Nucleus accumbens (tissue), 56 donors: ENCODE data around the gene MYH14.
"Not testable (repeated sequence)": the region's sequence is repeated elsewhere in the genome, so short reads cannot be mapped to it uniquely, and the experiment has no call there.

Source experiments
- DNase-seq, 56 donors: peaks; one replicate each; lab custom pipeline; 2025; lab: John Stamatoyannopoulos, UW

Gene MYH14

DNA sequence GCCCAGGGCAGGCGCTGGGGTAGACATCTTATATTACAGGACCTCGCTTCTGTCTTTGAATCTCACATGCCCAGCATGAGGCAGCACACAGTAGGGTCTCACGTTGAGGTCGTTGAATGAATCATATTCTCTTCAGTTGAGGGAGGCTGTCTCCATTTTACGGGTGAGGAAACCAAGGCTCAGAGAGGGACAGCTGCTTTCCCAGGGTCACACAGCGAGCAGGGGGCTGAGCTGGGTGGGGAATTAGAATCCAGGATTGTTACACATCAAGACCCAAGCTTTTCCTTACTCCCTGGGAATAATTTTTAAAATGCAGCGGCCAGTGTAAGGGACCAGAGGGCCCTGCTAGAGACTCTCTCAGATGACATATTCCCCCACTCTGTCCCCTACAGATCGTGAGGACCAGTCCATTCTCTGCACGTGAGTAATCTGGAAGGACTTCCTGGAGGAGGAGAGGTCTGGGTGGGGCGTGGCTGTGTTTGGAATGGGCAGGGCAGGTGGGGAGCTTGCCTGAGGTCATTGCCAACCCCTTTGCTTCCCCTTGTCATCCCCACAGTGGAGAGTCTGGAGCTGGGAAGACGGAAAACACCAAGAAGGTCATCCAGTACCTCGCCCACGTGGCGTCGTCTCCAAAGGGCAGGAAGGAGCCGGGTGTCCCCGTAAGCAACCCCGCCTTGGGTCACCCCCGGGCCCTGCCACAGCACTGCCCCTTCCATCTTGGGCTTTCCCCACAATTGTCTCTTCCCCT lies 19.4 kb downstream of the MYH14 start:
- DNase-seq: no peak

GRCh38 chr19:50223439-50223716 lies 20.0 kb downstream of the MYH14 start:
- no peak for DNase-seq

GRCh38 chr19:50224986-50225747 lies 21.7 kb downstream of the MYH14 start:
- peak in 35 of 56 donors; percentile 3 to 55 (median 22) for DNase-seq

DNA sequence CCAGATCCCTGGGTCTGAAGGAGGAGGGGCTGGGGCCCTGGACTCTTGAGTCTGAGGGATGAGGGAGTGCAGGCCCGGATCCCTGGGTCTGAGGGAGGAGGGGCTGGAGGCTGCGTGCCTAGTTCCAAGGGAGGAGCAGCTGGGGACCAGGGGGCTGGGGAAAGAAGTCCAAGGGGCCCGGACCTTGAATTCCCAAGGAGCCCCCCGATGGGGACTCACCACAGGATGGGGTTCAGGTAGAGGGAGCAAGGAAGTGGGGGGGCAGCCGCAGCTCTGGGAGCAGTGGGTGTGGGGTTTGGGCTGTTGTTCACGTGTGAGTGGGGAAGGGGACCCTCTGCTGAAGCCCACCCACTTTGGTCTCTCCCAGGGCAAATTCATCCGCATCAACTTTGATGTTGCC lies 23.1 kb downstream of the MYH14 start:
- no peak for DNase-seq

DNA sequence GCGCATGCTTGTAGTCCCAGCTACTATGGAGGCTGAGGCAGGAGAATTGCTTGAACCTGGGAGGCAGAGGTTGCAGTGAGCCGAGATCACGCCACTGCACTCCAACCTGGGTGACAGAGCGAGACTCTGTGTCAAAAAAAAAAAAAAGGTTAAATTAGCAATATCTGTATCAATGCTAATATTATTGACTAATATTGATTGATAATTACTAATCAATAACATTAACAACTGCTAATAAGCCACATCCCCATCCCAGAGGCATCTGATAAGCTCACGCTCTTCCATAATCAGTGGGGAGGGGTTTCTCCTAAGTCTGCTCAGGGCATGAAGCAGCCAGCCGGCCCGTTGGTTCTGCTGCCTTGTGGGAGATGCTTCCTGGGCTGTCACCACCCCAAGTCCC lies 24.7 kb downstream of the MYH14 start:
- DNase-seq: not testable (repeated sequence)

- peak in 1 of 56 donors; percentile 17 for DNase-seq
These were observed 27.2 kb downstream of the MYH14 start for GRCh38 chr19:50230379-50231351.

DNA sequence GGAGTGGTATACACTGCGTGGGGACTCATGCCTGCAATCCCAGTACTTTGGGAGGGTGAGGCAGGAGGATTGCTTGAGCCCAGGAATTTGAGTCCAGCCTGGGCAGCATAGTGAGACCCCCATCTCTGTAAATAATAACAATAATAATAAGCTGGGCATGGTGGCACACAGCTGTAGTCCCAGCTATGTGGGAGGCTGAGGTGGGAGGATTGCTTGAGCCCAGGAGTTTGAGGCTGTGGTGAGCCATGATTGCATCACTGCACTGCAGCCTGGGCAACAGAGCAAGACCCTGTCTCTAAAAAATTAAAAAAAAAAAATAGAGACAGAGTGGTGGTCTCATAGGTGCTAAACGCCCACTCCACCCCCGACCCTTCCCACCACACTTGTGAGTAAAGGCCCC lies 28.0 kb downstream of the MYH14 start:
- DNase-seq: not testable (repeated sequence)

DNA sequence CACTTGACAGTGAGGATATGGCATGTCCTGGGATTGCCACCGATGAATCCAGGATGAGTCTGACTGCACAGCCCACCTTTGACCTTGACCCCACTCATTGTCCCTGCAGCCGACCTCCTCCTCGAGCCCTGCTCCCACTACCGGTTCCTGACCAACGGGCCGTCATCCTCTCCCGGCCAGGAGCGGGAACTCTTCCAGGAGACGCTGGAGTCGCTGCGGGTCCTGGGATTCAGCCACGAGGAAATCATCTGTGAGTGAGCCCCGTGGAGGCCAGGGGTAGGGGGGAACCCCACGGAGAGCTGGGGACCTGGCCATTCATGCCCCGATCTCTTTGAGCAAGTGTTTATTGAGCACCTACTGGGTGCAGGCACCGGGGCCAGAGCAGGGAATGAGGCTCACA lies 28.4 kb downstream of the MYH14 start:
- no peak for DNase-seq

DNA sequence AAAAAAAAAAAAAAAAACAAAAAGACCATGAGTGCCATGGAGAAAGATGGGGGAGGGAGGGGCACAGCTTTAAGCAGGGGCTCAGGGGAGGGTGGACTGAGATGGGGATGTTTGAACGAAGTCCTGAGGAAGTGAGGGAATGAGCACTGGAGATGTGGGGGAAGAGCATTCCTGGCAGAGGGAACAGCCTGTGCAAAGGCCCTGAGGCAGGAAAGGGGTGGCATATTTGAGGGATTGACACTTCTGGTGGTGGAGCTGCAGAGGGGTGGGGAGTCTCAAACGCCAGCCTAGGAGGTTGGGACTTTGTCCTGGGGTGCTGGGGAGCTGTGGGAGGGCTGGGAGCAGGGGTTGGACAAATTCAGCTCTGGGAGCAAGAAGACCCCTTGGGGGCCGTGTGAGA lies 29.2 kb downstream of the MYH14 start:
- DNase-seq: no peak

GRCh38 chr19:50233308-50233910 lies 30.0 kb downstream of the MYH14 start:
- DNase-seq: no peak

DNA sequence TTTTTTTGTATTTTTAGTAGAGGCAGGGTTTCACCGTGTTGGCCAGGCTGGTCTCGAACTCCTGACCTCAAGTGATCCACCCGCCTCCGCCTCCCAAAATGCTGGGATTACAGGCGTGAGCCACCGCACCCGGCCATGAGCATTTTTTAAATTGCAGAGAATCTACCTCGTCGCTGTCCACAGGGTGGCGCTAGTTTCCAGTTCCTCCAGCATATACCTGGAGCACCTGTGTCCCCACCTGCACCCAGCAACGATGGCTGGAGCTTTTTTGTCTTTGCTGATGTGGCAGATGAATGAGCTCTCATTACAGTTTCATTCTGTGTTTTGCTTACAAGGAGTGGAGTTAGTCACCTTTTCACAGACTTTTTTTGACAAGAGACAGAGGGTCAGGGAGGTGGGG lies 34.1 kb downstream of the MYH14 start:
- DNase-seq: peak in 2 of 56 donors; percentile 3 to 25

DNA sequence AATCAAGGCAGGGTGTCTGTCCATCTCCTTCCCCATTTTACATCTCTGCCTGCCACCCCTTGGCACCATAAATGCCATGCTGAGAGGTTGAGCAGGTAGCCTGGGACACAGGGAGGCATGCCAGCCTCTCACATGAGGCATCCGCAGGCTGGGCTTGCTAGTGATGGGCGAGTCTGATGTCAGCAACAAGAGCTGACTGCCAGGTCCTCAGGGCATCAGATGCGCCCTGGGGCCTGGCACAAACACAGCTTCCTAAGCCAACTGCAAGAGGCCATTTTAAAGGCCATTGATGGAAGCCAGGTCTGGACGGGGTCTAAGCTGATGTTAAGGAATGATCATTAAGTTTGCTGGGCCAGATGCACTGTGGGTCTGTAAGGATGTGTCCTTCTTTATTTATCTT lies 34.6 kb downstream of the MYH14 start:
- DNase-seq: no peak

GRCh38 chr19:50239921-50240590 lies 36.6 kb downstream of the MYH14 start:
- no peak for DNase-seq

GRCh38 chr19:50242581-50242980 lies 39.2 kb downstream of the MYH14 start:
- DNase-seq: no peak

DNA sequence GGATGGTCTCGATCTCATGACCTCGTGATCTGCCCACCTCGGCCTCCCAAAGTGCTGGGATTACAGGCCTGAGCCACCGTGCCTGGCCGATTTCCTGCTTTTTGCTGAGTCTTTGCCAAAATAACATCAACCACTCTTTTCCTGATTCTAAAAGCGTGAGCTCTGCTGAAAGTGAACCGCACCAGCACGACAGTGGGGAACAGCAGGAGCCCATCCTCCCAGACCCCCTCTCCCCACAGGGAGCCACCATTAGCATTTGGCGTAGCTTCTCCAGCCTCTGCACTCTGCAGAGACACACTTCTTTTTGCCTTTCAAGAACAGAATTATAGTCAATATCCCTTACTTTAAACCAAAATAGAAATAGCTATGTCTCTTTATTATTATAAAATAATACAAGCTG lies 41.3 kb downstream of the MYH14 start:
- DNase-seq: no peak

DNA sequence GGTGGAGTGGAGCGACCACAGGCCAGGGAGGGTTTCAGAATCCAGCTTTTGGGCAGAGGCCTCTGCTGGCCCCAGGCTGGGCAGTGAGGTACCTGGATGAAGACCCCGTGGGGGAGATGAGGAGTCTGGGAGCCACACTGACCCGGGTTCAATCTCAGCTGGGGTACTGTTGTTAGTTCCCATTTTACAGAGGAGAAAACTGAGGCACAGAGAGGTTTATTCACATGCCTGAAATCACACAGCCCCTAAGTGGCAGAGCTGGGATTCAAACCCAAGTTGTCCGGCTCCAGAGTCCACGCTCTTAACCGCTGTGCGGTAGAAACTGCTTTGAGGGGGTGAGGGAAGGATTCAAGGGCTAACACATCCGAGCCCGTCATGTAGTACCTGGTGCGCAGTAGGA lies 45.0 kb downstream of the MYH14 start:
- DNase-seq: no peak

GRCh38 chr19:50248826-50249225 lies 45.4 kb downstream of the MYH14 start:
- DNase-seq: no peak

DNA sequence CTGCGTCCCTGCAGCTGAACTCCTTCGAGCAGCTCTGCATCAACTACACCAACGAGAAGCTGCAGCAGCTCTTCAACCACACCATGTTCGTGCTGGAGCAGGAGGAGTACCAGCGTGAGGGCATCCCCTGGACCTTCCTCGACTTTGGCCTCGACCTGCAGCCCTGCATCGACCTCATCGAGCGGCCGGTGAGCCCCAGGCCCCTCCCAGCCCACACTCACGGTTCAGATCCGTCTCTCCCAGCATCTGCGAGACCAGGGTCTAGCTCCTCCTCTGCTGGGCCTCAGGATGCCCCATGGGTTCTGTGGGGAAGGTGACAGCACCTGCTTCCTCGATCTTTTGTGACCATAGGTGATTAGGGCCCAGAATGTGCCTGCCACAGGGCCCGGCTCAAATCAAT lies 46.2 kb downstream of the MYH14 start:
- no peak for DNase-seq

DNA sequence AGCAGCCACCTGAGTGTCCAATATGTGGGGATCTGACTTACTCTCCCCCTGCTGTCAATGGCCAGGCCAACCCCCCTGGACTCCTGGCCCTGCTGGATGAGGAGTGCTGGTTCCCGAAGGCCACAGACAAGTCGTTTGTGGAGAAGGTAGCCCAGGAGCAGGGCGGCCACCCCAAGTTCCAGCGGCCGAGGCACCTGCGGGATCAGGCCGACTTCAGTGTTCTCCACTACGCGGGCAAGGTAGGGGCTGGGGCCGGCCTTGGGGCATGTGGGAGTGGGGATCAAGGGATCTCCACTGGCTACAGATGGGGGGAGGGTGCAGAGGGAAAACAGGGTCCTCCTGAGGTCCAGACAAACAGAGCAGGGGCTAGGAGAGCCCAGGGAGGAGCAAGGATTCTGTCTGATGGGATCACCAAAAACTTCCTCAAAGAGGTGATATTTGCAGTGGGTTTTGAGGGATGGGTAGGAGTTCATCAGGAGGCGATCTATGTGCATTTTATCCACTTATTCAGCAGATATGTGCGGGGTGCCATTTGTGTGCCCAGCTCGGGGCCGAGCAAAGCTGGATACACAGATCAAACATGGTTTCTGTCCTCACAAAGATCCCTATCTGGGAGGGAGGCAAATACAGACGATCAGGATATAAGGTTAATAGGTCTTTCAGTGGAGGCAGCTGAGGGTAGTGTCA lies 47.2 kb downstream of the MYH14 start:
- no peak for DNase-seq
